NCI-H526 treated with DMSO at 0.1 percent for 48 hours (cell line): ENCODE measurements around the gene ENPP5.

Experiments
- DNase-seq: peaks from one replicate; lab custom pipeline; 2025; lab: John Stamatoyannopoulos, UW

ENPP5 gene

DNA sequence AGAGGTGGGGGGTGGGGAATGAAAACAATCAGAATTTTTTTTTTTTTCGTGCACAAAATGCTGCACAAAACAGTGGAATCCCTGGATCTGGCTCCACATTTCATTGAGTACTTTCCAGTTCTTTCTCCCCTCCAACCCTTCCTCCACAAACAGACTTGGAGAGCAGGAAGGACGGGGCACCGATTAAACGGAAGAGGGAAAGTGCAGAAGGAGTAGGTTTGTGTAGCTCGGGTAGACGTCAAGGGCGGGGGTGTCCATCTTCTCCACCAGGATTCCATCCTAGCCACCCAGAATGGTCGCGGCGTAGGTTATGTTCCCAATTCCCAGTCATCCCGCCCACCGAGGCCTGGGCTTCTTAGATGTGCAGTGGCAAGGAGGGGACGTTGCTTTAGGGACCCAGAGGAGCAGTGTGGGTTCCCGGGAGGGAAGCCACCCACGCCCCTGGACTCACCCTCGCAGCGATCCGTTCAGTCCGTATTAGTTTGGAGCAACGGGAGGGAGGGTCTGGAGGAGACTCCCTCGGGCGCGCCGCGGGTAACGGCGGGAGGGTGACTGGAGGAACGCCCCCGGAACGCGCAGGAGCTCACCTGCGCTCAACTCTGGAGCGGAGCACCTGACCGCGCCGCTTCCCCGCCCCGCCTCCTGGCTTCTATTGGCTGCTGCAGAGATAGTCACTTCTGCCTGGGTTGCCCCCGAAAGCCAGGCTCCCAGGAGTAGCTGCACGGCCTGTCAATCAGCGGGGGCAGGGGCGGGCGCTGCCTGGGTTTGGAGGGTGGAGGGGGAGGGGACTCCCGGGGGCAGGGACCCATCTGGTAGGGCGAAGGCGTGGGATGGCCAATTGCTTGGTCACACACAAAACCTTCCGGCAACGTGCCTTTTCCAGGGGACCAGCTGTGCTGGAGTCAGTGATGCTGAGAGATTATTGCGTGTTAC lies at the start of gene ENPP5:
TSS of gene ENPP5 (minus strand) at position 624 of the 933 bp plus-strand sequence. CDS start 2,718 bp downstream, outside the sequence.
- peak; percentile 96 for DNase-seq

- no peak for DNase-seq
Observed at GRCh38 chr6:46219661-46220060, 48.9 kb upstream of the ENPP5 start.

- no peak for DNase-seq
Observed at GRCh38 chr6:46218457-46218856, 47.7 kb upstream of the ENPP5 start.

- DNase-seq: no peak
Observed at GRCh38 chr6:46217671-46218131, 46.9 kb upstream of the ENPP5 start.

GRCh38 chr6:46216879-46217278 lies 46.1 kb upstream of the ENPP5 start:
- no peak for DNase-seq

DNA sequence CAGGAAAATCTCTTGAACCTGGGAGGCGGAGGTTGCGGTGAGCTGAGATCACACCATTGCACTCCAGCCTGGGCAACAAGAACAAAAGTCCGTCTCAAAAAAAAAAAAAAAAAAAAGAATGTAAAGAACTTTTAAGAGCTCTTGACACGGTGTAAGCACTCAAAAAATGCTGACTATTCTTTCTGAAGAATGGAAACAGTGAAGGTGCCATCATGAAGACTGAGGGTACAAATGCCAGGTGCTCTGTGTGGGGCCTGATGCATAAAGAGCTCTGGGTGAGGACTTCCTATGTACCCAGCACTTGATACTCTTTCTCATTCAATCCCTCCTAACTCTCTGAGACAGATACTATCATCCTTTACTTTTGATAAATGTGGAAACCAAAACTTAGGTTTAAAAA lies 45.0 kb upstream of the ENPP5 start:
- no peak for DNase-seq

DNA sequence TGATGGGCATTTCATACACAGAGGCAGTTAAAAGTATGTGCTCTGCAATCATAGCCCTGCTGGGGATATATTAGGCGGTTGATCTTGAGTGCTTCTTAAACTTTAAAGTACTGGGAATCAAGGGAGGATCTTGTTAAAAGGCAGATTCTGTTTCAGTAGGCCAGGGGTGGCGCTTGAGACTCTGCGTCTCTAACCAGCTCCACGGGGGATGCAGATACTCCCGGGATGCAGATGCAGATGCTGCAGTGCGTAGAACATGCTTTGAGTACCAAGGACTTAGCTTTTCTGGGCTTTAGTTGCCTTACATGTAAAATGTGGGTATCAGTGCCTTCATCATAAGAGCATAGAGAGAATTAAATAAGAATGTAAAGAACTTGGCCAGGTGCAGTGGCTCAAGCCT lies 44.4 kb upstream of the ENPP5 start:
- no peak for DNase-seq

DNA sequence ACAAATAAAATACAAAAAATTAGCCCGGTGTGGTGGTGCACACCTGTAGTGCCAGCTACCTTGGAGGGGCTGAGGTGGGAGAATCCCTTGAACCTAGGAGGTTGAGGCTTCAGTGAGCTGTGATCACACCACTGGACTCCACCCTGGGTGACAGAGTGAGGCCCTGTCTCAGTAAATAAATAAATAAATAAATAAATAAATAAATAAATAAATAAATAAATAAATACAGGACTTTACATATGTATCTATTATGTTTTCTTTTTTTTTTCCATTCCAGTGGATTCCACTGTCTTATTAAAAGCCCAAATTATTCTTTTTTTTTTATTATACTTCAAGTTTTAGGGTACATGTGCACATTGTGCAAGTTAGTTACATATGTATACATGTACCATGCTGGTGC lies 41.1 kb upstream of the ENPP5 start:
- no peak for DNase-seq

GRCh38 chr6:46210294-46210693 lies 39.5 kb upstream of the ENPP5 start:
- no peak for DNase-seq

GRCh38 chr6:46208303-46208702 lies 37.5 kb upstream of the ENPP5 start:
- DNase-seq: no peak

GRCh38 chr6:46207174-46207573 lies 36.4 kb upstream of the ENPP5 start:
- DNase-seq: no peak

DNA sequence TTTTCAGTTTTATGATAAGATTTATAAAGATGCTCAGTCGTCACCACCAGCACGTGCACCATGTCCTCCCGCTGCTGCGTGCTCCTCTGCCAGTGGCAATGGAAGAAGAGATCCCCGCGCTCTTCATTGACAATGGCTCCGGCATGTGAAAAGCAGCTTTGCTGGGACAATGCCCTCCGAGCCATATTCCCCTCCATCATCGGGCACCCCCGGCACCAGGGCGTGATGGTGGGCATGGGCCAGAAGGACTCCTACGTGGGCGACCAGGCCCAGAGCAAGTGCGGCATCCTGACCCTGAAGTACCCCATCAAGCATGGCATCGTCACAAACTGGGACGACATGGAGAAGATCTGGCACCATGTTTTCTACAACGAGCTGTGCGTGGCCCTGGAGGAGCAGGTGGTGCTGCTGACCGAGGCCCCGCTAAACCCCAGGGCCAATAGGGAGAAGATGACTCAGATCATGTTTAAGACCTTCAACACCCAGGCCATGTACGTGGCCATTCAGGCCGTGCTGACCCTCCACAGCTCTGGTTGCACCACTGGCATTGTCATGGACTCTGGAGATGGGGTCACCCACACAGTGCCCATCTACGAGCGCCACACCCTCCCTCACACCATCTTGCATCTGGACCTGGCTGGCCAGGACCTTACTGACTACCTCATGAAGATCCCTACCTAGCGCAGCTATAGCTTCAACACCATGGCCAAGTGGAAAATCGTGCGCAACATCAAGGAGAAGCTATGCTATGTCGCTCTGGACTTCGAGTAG lies 34.3 kb upstream of the ENPP5 start:
- DNase-seq: no peak

- DNase-seq: no peak
Observed at GRCh38 chr6:46203391-46204177, 32.8 kb upstream of the ENPP5 start.

GRCh38 chr6:46201702-46202101 lies 30.9 kb upstream of the ENPP5 start:
- DNase-seq: no peak

DNA sequence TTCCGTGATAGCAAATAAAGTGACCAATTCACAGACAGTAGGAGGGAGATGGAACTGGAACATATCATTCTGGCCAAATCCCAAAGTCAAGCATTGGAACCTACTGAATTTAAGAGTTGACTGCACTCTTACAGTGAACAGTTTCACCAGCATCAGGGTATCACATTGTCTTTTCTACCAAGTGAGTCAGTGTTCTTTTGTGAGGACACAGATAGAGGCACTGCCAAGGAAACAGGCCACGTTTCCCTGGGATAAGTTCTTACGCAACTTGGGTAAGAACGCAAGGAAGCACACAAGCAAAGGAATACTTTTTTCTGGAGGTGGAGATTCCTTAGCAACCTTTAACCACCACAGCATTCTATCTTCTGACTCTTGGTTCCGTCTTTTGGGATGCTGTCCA lies 28.6 kb upstream of the ENPP5 start:
- no peak for DNase-seq

- no peak for DNase-seq
Observed at GRCh38 chr6:46191961-46192360, 21.2 kb upstream of the ENPP5 start.

DNA sequence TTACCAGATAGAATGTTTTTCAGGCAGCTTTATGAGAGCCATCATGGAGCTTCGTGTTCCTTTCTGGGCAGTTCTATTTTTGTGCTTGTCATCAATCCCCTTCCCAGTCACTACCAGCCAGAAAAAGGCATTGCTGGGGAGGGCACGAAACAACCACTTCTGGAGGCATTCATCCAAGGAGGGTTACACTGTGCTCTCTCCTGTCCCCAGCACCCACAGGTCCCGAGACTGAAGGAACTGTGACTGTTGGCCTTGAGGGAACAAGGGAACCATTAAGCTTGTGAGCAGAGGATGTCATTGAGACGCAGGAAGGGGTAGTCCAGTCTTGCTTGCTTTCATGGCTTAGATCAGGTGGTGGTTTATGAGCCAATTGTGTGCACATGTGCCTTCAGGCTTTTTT lies 20.1 kb upstream of the ENPP5 start:
- no peak for DNase-seq

DNA sequence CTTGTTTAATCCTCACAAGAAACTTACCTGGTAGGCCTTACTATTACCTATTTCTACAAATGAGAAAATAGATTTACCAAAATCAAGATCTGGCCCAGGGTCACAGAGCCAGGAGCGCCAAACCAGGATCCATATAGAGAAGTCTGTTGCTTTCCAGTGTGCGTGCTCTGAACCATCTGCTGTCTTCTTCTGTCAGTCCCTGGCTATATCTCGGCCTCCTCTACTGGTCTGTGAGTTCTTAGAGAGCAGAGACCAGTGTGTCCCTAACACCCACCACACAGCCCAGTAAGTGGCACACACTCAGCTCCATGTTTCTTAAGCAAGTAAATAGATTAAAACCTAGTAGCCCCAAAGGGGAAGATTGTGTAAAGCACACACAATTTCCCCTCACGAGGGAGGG lies 18.9 kb upstream of the ENPP5 start:
- DNase-seq: no peak

DNA sequence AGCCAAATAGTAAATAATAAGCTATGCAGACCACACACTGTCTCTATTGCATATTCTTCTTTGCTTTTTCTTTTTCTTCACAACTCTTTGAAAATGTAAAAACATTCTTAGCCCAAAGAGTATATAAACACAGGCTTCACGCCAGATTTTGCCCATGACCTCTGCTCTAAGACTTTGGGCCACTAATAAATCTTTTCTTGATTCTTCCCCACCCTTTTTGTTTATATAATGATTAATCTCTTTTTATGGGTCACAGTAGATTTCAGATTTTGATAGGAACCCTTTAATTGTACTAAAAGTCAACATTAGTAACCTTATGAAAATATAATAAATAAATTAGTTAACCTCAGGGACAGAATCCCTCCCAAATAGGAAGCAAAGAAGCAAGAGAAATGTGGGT lies 15.8 kb upstream of the ENPP5 start:
- DNase-seq: no peak

GRCh38 chr6:46184114-46184513 lies 13.3 kb upstream of the ENPP5 start:
- DNase-seq: no peak

DNA sequence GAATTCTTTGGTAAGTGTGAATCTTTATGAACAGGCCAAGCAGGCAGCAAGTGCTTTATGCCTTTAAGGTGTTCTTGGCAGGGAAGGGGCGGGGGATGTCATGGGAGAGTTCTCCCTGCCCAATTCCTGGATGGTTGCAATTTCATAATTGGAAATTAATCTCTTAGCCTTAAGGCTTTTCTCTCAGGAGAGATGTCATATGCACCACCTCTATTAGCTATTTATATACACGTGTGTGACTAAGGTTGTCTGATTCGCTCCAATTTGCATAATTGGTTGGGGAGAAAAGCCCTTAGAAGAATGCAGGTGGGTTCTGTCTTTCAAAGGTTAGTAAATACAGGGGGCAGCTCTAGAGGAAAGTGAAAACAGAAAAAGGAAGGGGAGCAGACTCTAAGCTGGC lies 5.2 kb upstream of the ENPP5 start:
- no peak for DNase-seq

DNA sequence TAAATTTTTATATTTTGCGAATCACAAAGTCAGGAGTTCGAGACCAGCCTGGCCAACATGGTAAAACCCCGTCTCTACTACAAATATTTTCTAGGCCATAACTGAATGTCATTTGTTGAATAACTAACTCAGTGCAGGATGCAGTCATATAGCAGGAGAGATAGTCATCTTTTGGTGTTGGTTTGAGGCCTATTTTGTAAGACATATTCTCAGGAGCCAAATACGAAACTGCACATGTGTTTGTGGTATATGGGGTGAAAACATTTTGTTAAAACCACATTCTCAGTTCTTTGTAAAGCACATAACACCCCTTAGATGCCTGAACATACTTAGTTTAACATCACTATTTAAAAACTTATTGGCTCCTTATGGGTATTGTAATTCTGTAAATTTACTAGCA lies 4.7 kb upstream of the ENPP5 start:
- no peak for DNase-seq
